Measurements from ENCODE around the gene RMDN2. TPM values are rescaled to one million over a fixed set of nuclear protein-coding genes. Genes with fewer than 3 reads are reported as not detected.

Gene RMDN2
- total and polyA plus RNA-seq, 4 donors, result 7.3 to 30.6 (median 13.3) TPM

DNA sequence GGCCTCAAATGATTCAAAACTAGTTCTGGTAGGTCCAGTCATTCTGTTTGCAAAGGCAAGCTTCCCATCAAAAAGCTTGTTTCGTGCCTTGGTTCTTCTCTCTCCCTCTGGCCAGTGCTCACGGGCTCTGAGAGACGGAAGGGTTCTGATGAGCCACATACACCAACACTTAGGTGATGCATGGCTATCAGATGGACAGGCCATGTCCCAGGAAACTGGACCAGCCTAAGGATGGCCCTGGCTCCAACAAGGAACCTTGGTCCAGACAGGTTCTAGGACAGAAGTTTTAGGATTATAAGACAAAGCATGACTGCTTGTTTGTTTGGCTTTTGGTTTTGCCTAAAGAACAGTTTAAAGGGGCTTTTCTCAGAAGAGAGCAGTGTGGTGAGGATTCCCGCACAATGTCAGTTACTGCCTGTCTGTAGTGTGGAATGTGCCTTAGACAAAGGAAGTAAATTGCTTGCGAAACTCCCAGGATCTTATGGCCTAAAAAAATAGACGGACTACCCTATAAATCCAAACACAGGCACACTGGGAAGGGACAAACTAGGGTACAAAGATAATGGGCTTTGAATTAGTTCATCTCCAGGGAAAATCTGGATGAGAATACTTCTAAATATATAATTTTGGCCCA, 140.5 kb downstream of the RMDN2 start (continued):
- TF ChIP-seq FOXA1 (IDR thresholded peaks at IDR 0.05) (no peak), TAF1 (conservative IDR thresholded peaks at IDR 0.05) (no peak)

DNA sequence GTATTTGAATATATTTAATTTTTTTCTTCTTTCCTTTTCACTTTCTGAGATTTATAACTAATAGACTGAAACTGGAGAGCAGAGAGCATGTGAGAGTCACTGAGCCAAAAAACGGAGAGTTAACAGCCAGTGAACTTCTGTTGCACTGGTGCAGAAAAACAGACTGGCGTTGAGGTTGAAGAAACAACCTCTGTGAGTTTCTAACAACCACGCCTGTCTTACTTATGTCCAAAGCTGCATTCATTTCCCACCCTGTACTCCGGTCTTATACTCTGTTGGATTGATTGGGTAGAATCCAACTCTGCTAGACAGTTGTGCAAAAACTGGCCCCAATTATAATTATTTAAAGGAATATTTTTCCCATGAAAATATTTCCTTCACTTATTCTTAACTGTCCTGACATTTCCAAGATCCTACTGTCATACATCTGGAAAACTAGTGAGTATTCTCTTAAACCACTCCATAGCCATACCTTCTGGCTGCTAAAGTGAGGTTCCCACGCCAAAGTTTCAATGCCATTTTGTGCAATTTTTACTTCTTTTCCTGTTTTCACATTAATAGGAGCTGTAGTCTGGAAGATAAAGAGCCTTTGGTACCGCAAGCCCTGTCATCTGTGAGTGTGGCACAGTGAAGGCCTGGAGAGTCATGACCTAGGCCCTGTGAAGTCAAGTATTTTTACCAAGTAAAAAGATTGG, 141.5 kb downstream of the RMDN2 start:
- no peak for DNase-seq (ENCODE audit: low spot score)
- Histone ChIP-seq H3K4me1 (ENCODE audit: control insufficient read depth in 4 of 4, insufficient read depth in 4 of 4, low read length in 3 of 4) (no peaks in the 10 kb centered on the region), H3K27ac (ENCODE audit: low read depth in 1 of 2, low read length in 2 of 2) (no peak overlapping the region), H3K4me3 (ENCODE audit: low read depth in 1 of 3, low read length in 3 of 3) (no peak overlapping the region), H3K36me3 (ENCODE audit: control insufficient read depth in 4 of 4, insufficient read depth in 3 of 4, low read depth in 1 of 4, low read length in 3 of 4) (peaks cover 0 to 6% (median 1%) of the 10 kb centered on the region in 4 donors), H3K9me3 (ENCODE audit: control insufficient read depth in 4 of 4, low read length in 3 of 4) (no peaks in the 10 kb centered on the region), H3K9ac (ENCODE audit: low read depth in 1 of 2, low read length in 2 of 2) (no peak overlapping the region), H3K27me3 (ENCODE audit: control insufficient read depth in 4 of 4, insufficient read depth in 4 of 4, low read length in 3 of 4) (no peaks in the 10 kb centered on the region)
- TF ChIP-seq HNF4G (IDR thresholded peaks at IDR 0.05) (no peak), FOXA1 (IDR thresholded peaks at IDR 0.05) (no peak), HNF4A (conservative IDR thresholded peaks at IDR 0.05) (no peak), FOXA2 (IDR thresholded peaks at IDR 0.05) (no peak), RAD21 (IDR thresholded peaks at IDR 0.05) (no peak), GABPA (IDR thresholded peaks at IDR 0.05 in 1 of 2, conservative IDR thresholded peaks at IDR 0.05 in 1 of 2) (no peak)
- TF ChIP-seq, protein P1, sequence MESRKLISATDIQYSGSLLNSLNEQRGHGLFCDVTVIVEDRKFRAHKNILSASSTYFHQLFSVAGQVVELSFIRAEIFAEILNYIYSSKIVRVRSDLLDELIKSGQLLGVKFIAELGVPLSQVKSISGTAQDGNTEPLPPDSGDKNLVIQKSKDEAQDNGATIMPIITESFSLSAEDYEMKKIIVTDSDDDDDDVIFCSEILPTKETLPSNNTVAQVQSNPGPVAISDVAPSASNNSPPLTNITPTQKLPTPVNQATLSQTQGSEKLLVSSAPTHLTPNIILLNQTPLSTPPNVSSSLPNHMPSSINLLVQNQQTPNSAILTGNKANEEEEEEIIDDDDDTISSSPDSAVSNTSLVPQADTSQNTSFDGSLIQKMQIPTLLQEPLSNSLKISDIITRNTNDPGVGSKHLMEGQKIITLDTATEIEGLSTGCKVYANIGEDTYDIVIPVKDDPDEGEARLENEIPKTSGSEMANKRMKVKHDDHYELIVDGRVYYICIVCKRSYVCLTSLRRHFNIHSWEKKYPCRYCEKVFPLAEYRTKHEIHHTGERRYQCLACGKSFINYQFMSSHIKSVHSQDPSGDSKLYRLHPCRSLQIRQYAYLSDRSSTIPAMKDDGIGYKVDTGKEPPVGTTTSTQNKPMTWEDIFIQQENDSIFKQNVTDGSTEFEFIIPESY (IDR thresholded peaks at IDR 0.05), result no peak
- TF ChIP-seq, protein P2, sequence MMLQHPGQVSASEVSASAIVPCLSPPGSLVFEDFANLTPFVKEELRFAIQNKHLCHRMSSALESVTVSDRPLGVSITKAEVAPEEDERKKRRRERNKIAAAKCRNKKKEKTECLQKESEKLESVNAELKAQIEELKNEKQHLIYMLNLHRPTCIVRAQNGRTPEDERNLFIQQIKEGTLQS (IDR thresholded peaks at IDR 0.05), result no peak
- WGBS, result 92% methylated on average over 6 of the region's 6 CpGs

Other genes with a start within 250 kb of the RMDN2 start
- gene CYP1B1, start 150.9 kb downstream of the RMDN2 start, total RNA-seq, result 1 to 10 TPM in 1 of 2 donors, under 1 TPM in 1; 0.84 to 6.8 TPM
- 1 to 10 TPM; 2.7 to 3.6 TPM for gene CYP1B1, start 150.9 kb downstream of the RMDN2 start, polyA plus RNA-seq

Data from liver (tissue), 9 donors.